NCI-H146 treated with DMSO at 0.1 percent for 48 hours (cell line): ENCODE measurements around the gene POLD2.
"Not testable (repeated sequence)": the region's sequence is repeated elsewhere in the genome, so short reads cannot be mapped to it uniquely, and the experiment has no call there.

Source experiments
- DNase-seq: peaks from one replicate; lab custom pipeline; 2025; ENCODE audit not compliant: unreplicated experiment; lab: John Stamatoyannopoulos, UW

Gene POLD2

GRCh38 chr7:44123190-44124003 lies at the start of gene POLD2:
Gene POLD2 (minus strand): TSS chr7:44123548. CDS start chr7:44122053, 1,495 bp downstream.
- DNase-seq, result peak; percentile 95

GRCh38 chr7:44172803-44173424 lies 49.6 kb upstream of the POLD2 start:
- no peak for DNase-seq

- no peak for DNase-seq
Observed at GRCh38 chr7:44172352-44172751, 49.0 kb upstream of the POLD2 start.

- DNase-seq, result not testable (repeated sequence)
Observed at GRCh38 chr7:44171901-44172300, 48.6 kb upstream of the POLD2 start.

- no peak for DNase-seq
Observed at GRCh38 chr7:44167920-44168319, 44.6 kb upstream of the POLD2 start.

- peak; percentile 43 for DNase-seq
Observed at GRCh38 chr7:44163591-44163990, 40.2 kb upstream of the POLD2 start.

GRCh38 chr7:44162785-44163395 lies 39.5 kb upstream of the POLD2 start:
- DNase-seq, result no peak

GRCh38 chr7:44162179-44162578 lies 38.8 kb upstream of the POLD2 start:
- no peak for DNase-seq

GRCh38 chr7:44161371-44161770 lies 38.0 kb upstream of the POLD2 start:
- DNase-seq, result no peak

GRCh38 chr7:44159824-44160630 lies 36.7 kb upstream of the POLD2 start:
- no peak for DNase-seq

- no peak for DNase-seq
Observed at GRCh38 chr7:44158873-44159631, 35.7 kb upstream of the POLD2 start.

- no peak for DNase-seq
Observed at GRCh38 chr7:44158096-44158872, 34.9 kb upstream of the POLD2 start.

- DNase-seq, result no peak
Observed at GRCh38 chr7:44157116-44158080, 34.0 kb upstream of the POLD2 start.

GRCh38 chr7:44156453-44157010 lies 33.2 kb upstream of the POLD2 start:
- no peak for DNase-seq

GRCh38 chr7:44155191-44156185 lies 32.1 kb upstream of the POLD2 start:
- DNase-seq, result no peak

- DNase-seq, result no peak
Observed at GRCh38 chr7:44154703-44155102, 31.4 kb upstream of the POLD2 start.

GRCh38 chr7:44153948-44154335 lies 30.6 kb upstream of the POLD2 start:
- DNase-seq, result no peak
